ENCODE measurements around the gene BSDC1.

DNA sequence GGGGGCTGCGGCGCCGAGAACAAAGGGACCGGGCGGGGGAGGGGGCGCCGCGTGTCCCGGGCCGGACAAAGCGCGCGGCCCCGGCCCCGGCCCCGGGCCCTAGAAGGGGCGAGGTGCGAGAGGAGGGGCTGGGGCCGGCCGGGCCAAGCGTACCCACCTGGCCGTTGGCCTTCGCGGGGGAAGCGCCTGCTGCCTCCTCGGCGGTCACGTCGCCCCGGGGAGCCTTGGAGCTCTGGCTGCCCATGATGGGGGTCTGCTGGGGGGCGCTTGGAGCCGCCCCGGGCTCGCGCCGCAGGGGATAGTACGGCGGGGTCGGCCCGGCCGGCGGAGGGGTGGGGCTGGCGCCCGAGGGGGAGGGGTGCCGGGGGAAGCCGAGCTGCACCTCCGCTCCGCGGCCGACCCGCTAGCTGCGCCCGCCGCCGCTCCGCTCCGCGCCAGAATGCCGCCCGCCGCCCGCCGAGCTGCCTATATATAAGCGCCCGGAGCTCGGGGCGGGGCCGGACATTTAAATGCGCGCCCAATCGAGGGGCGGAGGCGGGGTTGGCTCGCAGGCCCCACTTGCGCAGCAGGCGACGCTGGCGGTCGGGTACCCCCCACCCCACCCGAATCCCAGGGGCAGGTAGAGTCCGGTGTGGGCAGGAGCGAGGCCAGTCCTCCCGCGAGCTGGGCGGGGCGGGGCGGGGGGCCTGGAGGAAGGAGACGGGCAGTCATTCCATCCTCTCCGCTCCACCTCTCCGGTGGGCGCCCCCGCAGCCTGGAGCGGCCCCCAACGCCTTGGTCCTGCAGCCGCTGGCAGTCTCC is 58.3 kb downstream of the BSDC1 start, which contains the start of gene MARCKSL1:
- TF ChIP-seq, protein P1, sequence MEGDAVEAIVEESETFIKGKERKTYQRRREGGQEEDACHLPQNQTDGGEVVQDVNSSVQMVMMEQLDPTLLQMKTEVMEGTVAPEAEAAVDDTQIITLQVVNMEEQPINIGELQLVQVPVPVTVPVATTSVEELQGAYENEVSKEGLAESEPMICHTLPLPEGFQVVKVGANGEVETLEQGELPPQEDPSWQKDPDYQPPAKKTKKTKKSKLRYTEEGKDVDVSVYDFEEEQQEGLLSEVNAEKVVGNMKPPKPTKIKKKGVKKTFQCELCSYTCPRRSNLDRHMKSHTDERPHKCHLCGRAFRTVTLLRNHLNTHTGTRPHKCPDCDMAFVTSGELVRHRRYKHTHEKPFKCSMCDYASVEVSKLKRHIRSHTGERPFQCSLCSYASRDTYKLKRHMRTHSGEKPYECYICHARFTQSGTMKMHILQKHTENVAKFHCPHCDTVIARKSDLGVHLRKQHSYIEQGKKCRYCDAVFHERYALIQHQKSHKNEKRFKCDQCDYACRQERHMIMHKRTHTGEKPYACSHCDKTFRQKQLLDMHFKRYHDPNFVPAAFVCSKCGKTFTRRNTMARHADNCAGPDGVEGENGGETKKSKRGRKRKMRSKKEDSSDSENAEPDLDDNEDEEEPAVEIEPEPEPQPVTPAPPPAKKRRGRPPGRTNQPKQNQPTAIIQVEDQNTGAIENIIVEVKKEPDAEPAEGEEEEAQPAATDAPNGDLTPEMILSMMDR (IDR thresholded peaks at IDR 0.05): no peak
- TF ChIP-seq, protein P2, sequence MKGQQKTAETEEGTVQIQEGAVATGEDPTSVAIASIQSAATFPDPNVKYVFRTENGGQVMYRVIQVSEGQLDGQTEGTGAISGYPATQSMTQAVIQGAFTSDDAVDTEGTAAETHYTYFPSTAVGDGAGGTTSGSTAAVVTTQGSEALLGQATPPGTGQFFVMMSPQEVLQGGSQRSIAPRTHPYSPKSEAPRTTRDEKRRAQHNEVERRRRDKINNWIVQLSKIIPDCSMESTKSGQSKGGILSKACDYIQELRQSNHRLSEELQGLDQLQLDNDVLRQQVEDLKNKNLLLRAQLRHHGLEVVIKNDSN (IDR thresholded peaks at IDR 0.05; ENCODE audit: borderline replicate concordance, low read depth): no peak
- no peak for TF ChIP-seq GABPA (IDR thresholded peaks at IDR 0.05; ENCODE audit: low read depth)
- TF ChIP-seq, protein P3, sequence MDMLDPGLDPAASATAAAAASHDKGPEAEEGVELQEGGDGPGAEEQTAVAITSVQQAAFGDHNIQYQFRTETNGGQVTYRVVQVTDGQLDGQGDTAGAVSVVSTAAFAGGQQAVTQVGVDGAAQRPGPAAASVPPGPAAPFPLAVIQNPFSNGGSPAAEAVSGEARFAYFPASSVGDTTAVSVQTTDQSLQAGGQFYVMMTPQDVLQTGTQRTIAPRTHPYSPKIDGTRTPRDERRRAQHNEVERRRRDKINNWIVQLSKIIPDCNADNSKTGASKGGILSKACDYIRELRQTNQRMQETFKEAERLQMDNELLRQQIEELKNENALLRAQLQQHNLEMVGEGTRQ (IDR thresholded peaks at IDR 0.05; ENCODE audit: borderline replicate concordance, low read depth, low read length): no peak
- TF ChIP-seq EP300 (IDR thresholded peaks at IDR 0.05; ENCODE audit: borderline replicate concordance in 1 of 2, low read depth in 1 of 2, low read length in 1 of 2): no peak
- TF ChIP-seq, protein P4, sequence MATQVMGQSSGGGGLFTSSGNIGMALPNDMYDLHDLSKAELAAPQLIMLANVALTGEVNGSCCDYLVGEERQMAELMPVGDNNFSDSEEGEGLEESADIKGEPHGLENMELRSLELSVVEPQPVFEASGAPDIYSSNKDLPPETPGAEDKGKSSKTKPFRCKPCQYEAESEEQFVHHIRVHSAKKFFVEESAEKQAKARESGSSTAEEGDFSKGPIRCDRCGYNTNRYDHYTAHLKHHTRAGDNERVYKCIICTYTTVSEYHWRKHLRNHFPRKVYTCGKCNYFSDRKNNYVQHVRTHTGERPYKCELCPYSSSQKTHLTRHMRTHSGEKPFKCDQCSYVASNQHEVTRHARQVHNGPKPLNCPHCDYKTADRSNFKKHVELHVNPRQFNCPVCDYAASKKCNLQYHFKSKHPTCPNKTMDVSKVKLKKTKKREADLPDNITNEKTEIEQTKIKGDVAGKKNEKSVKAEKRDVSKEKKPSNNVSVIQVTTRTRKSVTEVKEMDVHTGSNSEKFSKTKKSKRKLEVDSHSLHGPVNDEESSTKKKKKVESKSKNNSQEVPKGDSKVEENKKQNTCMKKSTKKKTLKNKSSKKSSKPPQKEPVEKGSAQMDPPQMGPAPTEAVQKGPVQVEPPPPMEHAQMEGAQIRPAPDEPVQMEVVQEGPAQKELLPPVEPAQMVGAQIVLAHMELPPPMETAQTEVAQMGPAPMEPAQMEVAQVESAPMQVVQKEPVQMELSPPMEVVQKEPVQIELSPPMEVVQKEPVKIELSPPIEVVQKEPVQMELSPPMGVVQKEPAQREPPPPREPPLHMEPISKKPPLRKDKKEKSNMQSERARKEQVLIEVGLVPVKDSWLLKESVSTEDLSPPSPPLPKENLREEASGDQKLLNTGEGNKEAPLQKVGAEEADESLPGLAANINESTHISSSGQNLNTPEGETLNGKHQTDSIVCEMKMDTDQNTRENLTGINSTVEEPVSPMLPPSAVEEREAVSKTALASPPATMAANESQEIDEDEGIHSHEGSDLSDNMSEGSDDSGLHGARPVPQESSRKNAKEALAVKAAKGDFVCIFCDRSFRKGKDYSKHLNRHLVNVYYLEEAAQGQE (IDR thresholded peaks at IDR 0.05; ENCODE audit: low read depth, low read length): peak; percentile 75
- TF ChIP-seq, protein P5, sequence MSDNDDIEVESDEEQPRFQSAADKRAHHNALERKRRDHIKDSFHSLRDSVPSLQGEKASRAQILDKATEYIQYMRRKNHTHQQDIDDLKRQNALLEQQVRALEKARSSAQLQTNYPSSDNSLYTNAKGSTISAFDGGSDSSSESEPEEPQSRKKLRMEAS (IDR thresholded peaks at IDR 0.05; ENCODE audit: low read depth): peak; percentile 47
- peak; percentile 98 for TF ChIP-seq TAF1 (IDR thresholded peaks at IDR 0.05; ENCODE audit: borderline replicate concordance, low read depth, low read length)
- TF ChIP-seq CHD2 (IDR thresholded peaks at IDR 0.05; ENCODE audit: low read length, partially characterized antibody): no peak
- TF ChIP-seq, protein P6, sequence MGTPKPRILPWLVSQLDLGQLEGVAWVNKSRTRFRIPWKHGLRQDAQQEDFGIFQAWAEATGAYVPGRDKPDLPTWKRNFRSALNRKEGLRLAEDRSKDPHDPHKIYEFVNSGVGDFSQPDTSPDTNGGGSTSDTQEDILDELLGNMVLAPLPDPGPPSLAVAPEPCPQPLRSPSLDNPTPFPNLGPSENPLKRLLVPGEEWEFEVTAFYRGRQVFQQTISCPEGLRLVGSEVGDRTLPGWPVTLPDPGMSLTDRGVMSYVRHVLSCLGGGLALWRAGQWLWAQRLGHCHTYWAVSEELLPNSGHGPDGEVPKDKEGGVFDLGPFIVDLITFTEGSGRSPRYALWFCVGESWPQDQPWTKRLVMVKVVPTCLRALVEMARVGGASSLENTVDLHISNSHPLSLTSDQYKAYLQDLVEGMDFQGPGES (IDR thresholded peaks at IDR 0.05; ENCODE audit: low read depth, low read length): no peak
- TF ChIP-seq NFIC (IDR thresholded peaks at IDR 0.05; ENCODE audit: borderline replicate concordance): no peak; the same call in 1 of the 2 replicates
- TF ChIP-seq SMC3 (IDR thresholded peaks at IDR 0.05; ENCODE audit: low read depth, low read length): no peak
- no peak for TF ChIP-seq TEAD4 (IDR thresholded peaks at IDR 0.05; ENCODE audit: borderline replicate concordance, insufficient read depth)

All from SK-N-SH (cell line).